ENCODE data around the gene TBC1D32. TPM values are rescaled to one million over a fixed set of nuclear protein-coding genes. Genes with fewer than 3 reads are reported as not detected.
"Not testable (repeated sequence)": the region's sequence is repeated elsewhere in the genome, so short reads cannot be mapped to it uniquely, and the experiment has no call there.

The TBC1D32 gene
- total RNA-seq, 1 experiment from 2014 or later: 10.2 TPM

GRCh38 chr6:121055572-121056163 lies 278.6 kb downstream of the TBC1D32 start:
- H3K4me3 Mint-ChIP-seq (ENCODE audit: unreplicated experiment): no peak overlapping the region
- H3K9me3 Mint-ChIP-seq (ENCODE audit: unreplicated experiment): no peaks in the 10 kb centered on the region
- H3K27ac Mint-ChIP-seq (ENCODE audit: low read depth, unreplicated experiment): no peak overlapping the region

GRCh38 chr6:121048593-121048992 lies 285.7 kb downstream of the TBC1D32 start:
- H3K4me1 Mint-ChIP-seq (ENCODE audit: insufficient read depth, unreplicated experiment); POLR2A ChIA-PET; H3K4me3 Mint-ChIP-seq (ENCODE audit: unreplicated experiment); DNase-seq (ENCODE audit: unreplicated experiment); intact Hi-C loops (cut with micrococcal nuclease); H3K27ac Mint-ChIP-seq (ENCODE audit: low read depth, unreplicated experiment); H3K36me3 Mint-ChIP-seq (ENCODE audit: insufficient read depth, unreplicated experiment); BruUV-seq (replicated peaks); H3K9me3 Mint-ChIP-seq (ENCODE audit: unreplicated experiment); H3K27me3 Mint-ChIP-seq (ENCODE audit: insufficient read depth, unreplicated experiment): not testable (repeated sequence)
- CTCF ChIA-PET: interaction anchor here (1.6 kb wide), 1 partner anchor 256 kb away, joined by 3 read pairs; no protein-coding TSS in a partner anchor

More at GRCh38 chr6:121055572-121056163, 278.6 kb downstream of the TBC1D32 start:
- H3K4me1 Mint-ChIP-seq (ENCODE audit: insufficient read depth, unreplicated experiment): no peaks in the 10 kb centered on the region
- no peaks in the 10 kb centered on the region for H3K27me3 Mint-ChIP-seq (ENCODE audit: insufficient read depth, unreplicated experiment)
- peak; percentile 72 for DNase-seq (ENCODE audit: unreplicated experiment)
- POLR2A ChIA-PET: no interaction called here
- TF ChIP-seq, protein P1, sequence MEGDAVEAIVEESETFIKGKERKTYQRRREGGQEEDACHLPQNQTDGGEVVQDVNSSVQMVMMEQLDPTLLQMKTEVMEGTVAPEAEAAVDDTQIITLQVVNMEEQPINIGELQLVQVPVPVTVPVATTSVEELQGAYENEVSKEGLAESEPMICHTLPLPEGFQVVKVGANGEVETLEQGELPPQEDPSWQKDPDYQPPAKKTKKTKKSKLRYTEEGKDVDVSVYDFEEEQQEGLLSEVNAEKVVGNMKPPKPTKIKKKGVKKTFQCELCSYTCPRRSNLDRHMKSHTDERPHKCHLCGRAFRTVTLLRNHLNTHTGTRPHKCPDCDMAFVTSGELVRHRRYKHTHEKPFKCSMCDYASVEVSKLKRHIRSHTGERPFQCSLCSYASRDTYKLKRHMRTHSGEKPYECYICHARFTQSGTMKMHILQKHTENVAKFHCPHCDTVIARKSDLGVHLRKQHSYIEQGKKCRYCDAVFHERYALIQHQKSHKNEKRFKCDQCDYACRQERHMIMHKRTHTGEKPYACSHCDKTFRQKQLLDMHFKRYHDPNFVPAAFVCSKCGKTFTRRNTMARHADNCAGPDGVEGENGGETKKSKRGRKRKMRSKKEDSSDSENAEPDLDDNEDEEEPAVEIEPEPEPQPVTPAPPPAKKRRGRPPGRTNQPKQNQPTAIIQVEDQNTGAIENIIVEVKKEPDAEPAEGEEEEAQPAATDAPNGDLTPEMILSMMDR (IDR thresholded peaks at IDR 0.05; ENCODE audit: unreplicated experiment): peak; percentile 67
- H3K36me3 Mint-ChIP-seq (ENCODE audit: insufficient read depth, unreplicated experiment): no peaks in the 10 kb centered on the region
- CTCF ChIA-PET: interaction anchor here (0.5 to 4.4 kb wide), 28 partner anchors 9 to 1915 kb away, joined by 3 to 35 read pairs (median 4); no protein-coding TSS in a partner anchor
- no TSS peak for BruUV-seq (replicated peaks)
- intact Hi-C loops (cut with micrococcal nuclease): loop anchor here (1.0 kb wide), 3 partner anchors 167 to 345 kb away; no protein-coding TSS in a partner anchor

DNA sequence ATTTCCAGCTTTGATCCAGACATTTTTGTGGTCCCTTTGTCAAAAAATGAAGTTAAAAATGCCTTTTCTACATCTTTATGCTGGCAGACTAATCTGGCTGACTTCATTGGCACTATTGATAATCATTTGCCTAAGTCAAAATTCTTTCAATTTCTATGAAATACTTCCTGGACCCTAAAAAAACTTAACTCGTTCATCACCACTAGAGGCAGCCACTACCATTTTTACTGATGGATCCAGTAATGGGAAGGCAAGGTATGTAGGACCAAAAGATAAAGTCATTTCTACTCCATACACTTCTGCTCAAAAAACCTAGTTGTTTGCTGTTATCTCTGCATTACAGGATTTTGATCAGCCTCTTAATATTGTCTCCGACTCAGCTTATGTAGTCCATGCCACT lies 289.4 kb downstream of the TBC1D32 start:
- intact Hi-C loops (cut with micrococcal nuclease); H3K36me3 Mint-ChIP-seq (ENCODE audit: insufficient read depth, unreplicated experiment); H3K27ac Mint-ChIP-seq (ENCODE audit: low read depth, unreplicated experiment); DNase-seq (ENCODE audit: unreplicated experiment); H3K27me3 Mint-ChIP-seq (ENCODE audit: insufficient read depth, unreplicated experiment); H3K4me1 Mint-ChIP-seq (ENCODE audit: insufficient read depth, unreplicated experiment); H3K9me3 Mint-ChIP-seq (ENCODE audit: unreplicated experiment); H3K4me3 Mint-ChIP-seq (ENCODE audit: unreplicated experiment); BruUV-seq (replicated peaks); POLR2A ChIA-PET: not testable (repeated sequence)
- CTCF ChIA-PET: interaction anchor here (1.2 kb wide), 1 partner anchor 248 kb away, joined by 3 read pairs; no protein-coding TSS in a partner anchor

- intact Hi-C loops (cut with micrococcal nuclease); POLR2A ChIA-PET; H3K27ac Mint-ChIP-seq (ENCODE audit: low read depth, unreplicated experiment); BruUV-seq (replicated peaks); H3K27me3 Mint-ChIP-seq (ENCODE audit: insufficient read depth, unreplicated experiment); H3K4me1 Mint-ChIP-seq (ENCODE audit: insufficient read depth, unreplicated experiment); H3K36me3 Mint-ChIP-seq (ENCODE audit: insufficient read depth, unreplicated experiment); H3K4me3 Mint-ChIP-seq (ENCODE audit: unreplicated experiment); DNase-seq (ENCODE audit: unreplicated experiment); H3K9me3 Mint-ChIP-seq (ENCODE audit: unreplicated experiment): not testable (repeated sequence)
- CTCF ChIA-PET: interaction anchor here (0.6 kb wide), 1 partner anchor 212 kb away, joined by 4 read pairs; no protein-coding TSS in a partner anchor
These were observed 290.6 kb downstream of the TBC1D32 start for GRCh38 chr6:121043706-121044105.

- DNase-seq (ENCODE audit: unreplicated experiment); BruUV-seq (replicated peaks); intact Hi-C loops (cut with micrococcal nuclease); POLR2A ChIA-PET; H3K9me3 Mint-ChIP-seq (ENCODE audit: unreplicated experiment); H3K36me3 Mint-ChIP-seq (ENCODE audit: insufficient read depth, unreplicated experiment); H3K27me3 Mint-ChIP-seq (ENCODE audit: insufficient read depth, unreplicated experiment); H3K4me1 Mint-ChIP-seq (ENCODE audit: insufficient read depth, unreplicated experiment); H3K27ac Mint-ChIP-seq (ENCODE audit: low read depth, unreplicated experiment); H3K4me3 Mint-ChIP-seq (ENCODE audit: unreplicated experiment): not testable (repeated sequence)
- CTCF ChIA-PET: interaction anchor here (0.6 kb wide), 1 partner anchor 211 kb away, joined by 4 read pairs; no protein-coding TSS in a partner anchor
These were observed 291.1 kb downstream of the TBC1D32 start for GRCh38 chr6:121043211-121043610.

DNA sequence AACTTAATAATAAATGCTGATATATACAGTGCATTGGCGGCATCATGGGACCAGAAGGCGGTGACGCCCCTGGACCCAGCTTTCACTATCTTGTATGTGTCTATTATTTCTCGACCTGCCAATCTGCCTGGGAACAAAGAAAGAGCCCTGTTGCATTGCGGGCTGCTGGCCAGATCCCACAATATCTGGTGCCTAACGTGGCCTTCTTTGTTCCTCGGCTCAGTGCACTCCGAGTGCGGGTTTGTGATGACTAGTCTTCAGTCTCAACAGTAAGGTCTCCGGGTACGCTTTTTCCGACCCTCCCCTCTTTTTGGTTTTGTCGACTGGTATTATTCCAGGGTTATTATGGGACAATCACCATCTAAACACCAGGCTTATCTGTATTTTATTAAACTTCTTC lies 291.5 kb downstream of the TBC1D32 start:
- Mint-ChIP-seq H3K4me1 (ENCODE audit: insufficient read depth, unreplicated experiment) (no peaks in the 10 kb centered on the region), H3K36me3 (ENCODE audit: insufficient read depth, unreplicated experiment) (no peaks in the 10 kb centered on the region), H3K27me3 (ENCODE audit: insufficient read depth, unreplicated experiment) (no peaks in the 10 kb centered on the region), H3K9me3 (ENCODE audit: unreplicated experiment) (no peaks in the 10 kb centered on the region), H3K4me3 (ENCODE audit: unreplicated experiment) (no peak overlapping the region), H3K27ac (ENCODE audit: low read depth, unreplicated experiment) (no peak overlapping the region)
- POLR2A ChIA-PET: no interaction called here
- CTCF ChIA-PET: no interaction called here
- intact Hi-C loops (cut with micrococcal nuclease): no loop called here
- no TSS peak for BruUV-seq (replicated peaks)
- DNase-seq (ENCODE audit: unreplicated experiment): no peak
- TF ChIP-seq, protein P1 (IDR thresholded peaks at IDR 0.05; ENCODE audit: unreplicated experiment): no peak

All from MCF 10A (cell line).